ENCODE data around the gene NIPAL3.

NIPAL3 gene

GRCh38 chr1:24415910-24416665 lies 486 bp downstream of the NIPAL3 start:
- peak overlapping the region; percentile 60 for H3K27ac ChIP-seq (replicated peaks)
- H3K4me3 ChIP-seq (replicated peaks; ENCODE audit: insufficient read depth, low read length) = peak overlapping the region; percentile 66
- H3K27me3 ChIP-seq (ENCODE audit: insufficient read depth, poor library complexity, severe bottlenecking) = no peaks in the 10 kb centered on the region
- DNase-seq (ENCODE audit: low read depth in 1 of 2, low spot score in 1 of 2) = peak in 1 of 2 experiments; percentile 15
- TF ChIP-seq REST (IDR thresholded peaks at IDR 0.05; ENCODE audit: insufficient replicate concordance, low read depth) (no peak), GABPA (IDR thresholded peaks at IDR 0.05; ENCODE audit: low read depth) (no peak), SPI1 (IDR thresholded peaks at IDR 0.05; ENCODE audit: borderline replicate concordance, low read depth) (no peak), CTCF (IDR thresholded peaks at IDR 0.05; ENCODE audit: insufficient read depth, low read length) (no peak), POLR2AphosphoS5 (IDR thresholded peaks at IDR 0.05; ENCODE audit: low read depth) (no peak)

GRCh38 chr1:24416666-24417391 lies 1.2 kb downstream of the NIPAL3 start:
- Histone ChIP-seq H3K27me3 (ENCODE audit: insufficient read depth, poor library complexity, severe bottlenecking) (no peaks in the 10 kb centered on the region), H3K27ac (replicated peaks) (peak overlapping the region; percentile 60), H3K4me3 (replicated peaks; ENCODE audit: insufficient read depth, low read length) (peak overlapping the region; percentile 66)
- peak in 1 of 2 experiments; percentile 58 for DNase-seq (ENCODE audit: low read depth in 1 of 2, low spot score in 1 of 2)
- TF ChIP-seq POLR2AphosphoS5 (IDR thresholded peaks at IDR 0.05; ENCODE audit: low read depth) (no peak), GABPA (IDR thresholded peaks at IDR 0.05; ENCODE audit: low read depth) (no peak), SPI1 (IDR thresholded peaks at IDR 0.05; ENCODE audit: borderline replicate concordance, low read depth) (no peak), CTCF (IDR thresholded peaks at IDR 0.05; ENCODE audit: insufficient read depth, low read length) (no peak), REST (IDR thresholded peaks at IDR 0.05; ENCODE audit: insufficient replicate concordance, low read depth) (no peak)

GRCh38 chr1:24417681-24418080 lies 2.1 kb downstream of the NIPAL3 start:
- TF ChIP-seq GABPA (IDR thresholded peaks at IDR 0.05; ENCODE audit: low read depth) (no peak), SPI1 (IDR thresholded peaks at IDR 0.05; ENCODE audit: borderline replicate concordance, low read depth) (no peak), CTCF (IDR thresholded peaks at IDR 0.05; ENCODE audit: insufficient read depth, low read length) (no peak), POLR2AphosphoS5 (IDR thresholded peaks at IDR 0.05; ENCODE audit: low read depth) (no peak), REST (IDR thresholded peaks at IDR 0.05; ENCODE audit: insufficient replicate concordance, low read depth) (no peak)
- Histone ChIP-seq H3K4me3 (replicated peaks; ENCODE audit: insufficient read depth, low read length) (no peak overlapping the region), H3K27ac (replicated peaks) (peak overlapping the region; percentile 60), H3K27me3 (ENCODE audit: insufficient read depth, poor library complexity, severe bottlenecking) (no peaks in the 10 kb centered on the region)
- DNase-seq (ENCODE audit: low read depth in 1 of 2, low spot score in 1 of 2) = no peak
